ENCODE measurements around the gene ARHGEF1. TPM values are rescaled to one million over a fixed set of nuclear protein-coding genes. Genes with fewer than 3 reads are reported as not detected.

The ARHGEF1 gene
- total RNA-seq, 1 donor from 2014 or later, result 392 TPM

DNA sequence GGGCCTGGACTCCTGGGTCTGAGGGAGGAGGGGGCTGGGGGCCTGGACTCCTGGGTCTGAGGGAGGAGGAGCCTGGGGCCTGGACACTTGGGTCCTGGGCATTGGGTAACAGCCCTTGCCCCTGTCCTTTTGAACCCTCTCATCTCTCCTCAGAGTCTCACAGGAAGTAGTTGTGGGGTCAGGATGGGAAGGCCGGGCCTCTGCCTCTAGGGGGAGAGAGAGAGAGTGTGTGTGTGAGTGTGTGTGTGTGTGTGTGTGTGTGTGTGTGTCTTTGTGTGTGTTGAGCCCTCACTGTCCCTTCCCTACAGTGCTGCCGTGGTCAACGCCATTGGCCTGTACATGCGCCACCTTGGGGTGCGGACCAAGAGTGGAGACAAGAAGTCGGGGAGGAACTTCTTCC is 10.9 kb downstream of the ARHGEF1 start:
- Mint-ChIP-seq H3K36me3 (ENCODE audit: low read depth) (peaks cover 53% of the 10 kb centered on the region), H3K4me3 (no peak overlapping the region), H3K4me1 (ENCODE audit: low read depth) (peaks cover 35% of the 10 kb centered on the region), H3K27me3 (ENCODE audit: insufficient read depth) (no peaks in the 10 kb centered on the region), H3K27ac (peak overlapping the region; percentile 83), H3K9me3 (no peaks in the 10 kb centered on the region)
- intact Hi-C loops (cut with micrococcal nuclease), result no loop called here
- DNase-seq (ENCODE audit: low spot score), result no peak

DNA sequence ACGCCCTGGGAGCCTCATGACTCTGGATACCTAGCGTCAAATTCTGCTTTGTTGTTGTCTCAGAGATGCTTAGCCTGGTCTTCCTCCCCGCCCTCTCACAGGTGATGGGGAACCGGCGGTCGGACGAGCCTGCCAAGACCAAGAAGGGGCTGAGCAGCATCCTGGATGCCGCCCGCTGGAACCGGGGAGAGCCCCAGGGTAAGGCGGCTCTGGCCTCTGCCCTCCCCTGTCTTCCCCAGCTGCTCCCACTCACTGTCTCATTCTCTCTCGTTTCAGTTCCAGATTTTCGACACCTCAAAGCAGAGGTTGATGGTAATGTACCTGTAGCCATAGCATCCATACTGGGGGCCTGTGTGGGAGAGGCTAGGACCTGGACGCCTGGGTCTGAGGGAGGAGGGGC is 11.4 kb downstream of the ARHGEF1 start:
- H3K27ac Mint-ChIP-seq, result peak overlapping the region; percentile 83
- intact Hi-C loops (cut with micrococcal nuclease), result no loop called here
- no peaks in the 10 kb centered on the region for H3K9me3 Mint-ChIP-seq
- no peak overlapping the region for H3K4me3 Mint-ChIP-seq
- no peaks in the 10 kb centered on the region for H3K27me3 Mint-ChIP-seq (ENCODE audit: insufficient read depth)
- H3K4me1 Mint-ChIP-seq (ENCODE audit: low read depth), result peaks cover 35% of the 10 kb centered on the region
- DNase-seq (ENCODE audit: low spot score), result no peak
- H3K36me3 Mint-ChIP-seq (ENCODE audit: low read depth), result peaks cover 52% of the 10 kb centered on the region

- Mint-ChIP-seq H3K27ac (peak overlapping the region; percentile 61), H3K9me3 (no peaks in the 10 kb centered on the region), H3K27me3 (ENCODE audit: insufficient read depth) (no peaks in the 10 kb centered on the region), H3K36me3 (ENCODE audit: low read depth) (peaks cover 48% of the 10 kb centered on the region), H3K4me3 (no peak overlapping the region), H3K4me1 (ENCODE audit: low read depth) (peaks cover 26% of the 10 kb centered on the region)
- intact Hi-C loops (cut with micrococcal nuclease), result no loop called here
- DNase-seq (ENCODE audit: low spot score), result no peak
These were observed 13.0 kb downstream of the ARHGEF1 start for GRCh38 chr19:41895745-41896580.

DNA sequence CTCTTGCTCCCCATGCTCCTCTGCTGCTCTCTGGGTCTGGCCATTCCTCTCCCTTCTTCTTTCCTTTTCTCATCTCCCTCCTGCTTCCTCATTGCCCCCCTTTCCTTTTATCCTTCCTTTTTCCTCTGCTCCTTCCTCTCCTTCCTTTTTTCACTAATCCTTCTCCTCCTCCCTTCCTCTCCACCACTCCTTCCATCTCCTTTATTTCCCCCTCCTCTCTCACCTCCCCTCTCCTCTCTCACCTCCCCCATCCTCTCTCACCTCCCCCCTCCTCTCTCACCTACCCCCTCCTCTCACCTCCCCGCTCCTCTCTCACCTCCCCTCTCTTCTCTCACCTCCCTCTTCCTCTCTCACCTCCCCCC is 13.6 kb downstream of the ARHGEF1 start:
- H3K36me3 Mint-ChIP-seq (ENCODE audit: low read depth), result peaks cover 46% of the 10 kb centered on the region
- no peak for DNase-seq (ENCODE audit: low spot score)
- H3K4me3 Mint-ChIP-seq, result no peak overlapping the region
- intact Hi-C loops (cut with micrococcal nuclease), result no loop called here
- peaks cover 23% of the 10 kb centered on the region for H3K4me1 Mint-ChIP-seq (ENCODE audit: low read depth)
- H3K27me3 Mint-ChIP-seq (ENCODE audit: insufficient read depth), result no peaks in the 10 kb centered on the region
- peak overlapping the region; percentile 56 for H3K27ac Mint-ChIP-seq
- H3K9me3 Mint-ChIP-seq, result no peaks in the 10 kb centered on the region

- Mint-ChIP-seq H3K36me3 (ENCODE audit: low read depth) (peaks cover 51% of the 10 kb centered on the region), H3K27me3 (ENCODE audit: insufficient read depth) (no peaks in the 10 kb centered on the region), H3K4me1 (ENCODE audit: low read depth) (peaks cover 20% of the 10 kb centered on the region), H3K27ac (no peak overlapping the region), H3K9me3 (no peaks in the 10 kb centered on the region), H3K4me3 (no peak overlapping the region)
- intact Hi-C loops (cut with micrococcal nuclease), result no loop called here
- DNase-seq (ENCODE audit: low spot score), result no peak
These were observed 14.2 kb downstream of the ARHGEF1 start for GRCh38 chr19:41897181-41897580.

GRCh38 chr19:41897820-41898219 is 14.8 kb downstream of the ARHGEF1 start:
- H3K27ac Mint-ChIP-seq, result peak overlapping the region; percentile 61
- H3K9me3 Mint-ChIP-seq, result no peaks in the 10 kb centered on the region
- DNase-seq (ENCODE audit: low spot score), result no peak
- H3K27me3 Mint-ChIP-seq (ENCODE audit: insufficient read depth), result no peaks in the 10 kb centered on the region
- intact Hi-C loops (cut with micrococcal nuclease), result no loop called here
- H3K4me1 Mint-ChIP-seq (ENCODE audit: low read depth), result peaks cover 19% of the 10 kb centered on the region
- peaks cover 54% of the 10 kb centered on the region for H3K36me3 Mint-ChIP-seq (ENCODE audit: low read depth)
- H3K4me3 Mint-ChIP-seq, result no peak overlapping the region

DNA sequence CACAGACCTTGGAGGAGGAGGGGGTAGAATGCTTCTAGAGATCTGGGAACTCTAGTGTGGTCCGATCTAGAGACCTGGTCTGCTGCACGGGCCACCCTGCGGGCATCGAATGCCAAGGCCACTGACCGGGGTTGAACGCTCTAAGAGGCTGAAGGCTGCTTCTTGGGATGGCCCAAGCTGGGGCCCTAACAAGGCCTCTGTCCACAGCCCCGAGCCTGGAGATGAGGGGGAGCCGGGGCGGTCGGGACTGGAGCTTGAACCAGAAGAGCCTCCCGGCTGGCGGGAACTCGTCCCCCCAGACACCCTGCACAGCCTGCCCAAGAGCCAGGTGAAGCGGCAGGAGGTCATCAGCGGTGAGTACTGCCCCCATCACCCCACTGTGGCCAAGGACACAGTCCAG is 15.3 kb downstream of the ARHGEF1 start:
- H3K4me1 Mint-ChIP-seq (ENCODE audit: low read depth), result peaks cover 15% of the 10 kb centered on the region
- peaks cover 54% of the 10 kb centered on the region for H3K36me3 Mint-ChIP-seq (ENCODE audit: low read depth)
- no peak for DNase-seq (ENCODE audit: low spot score)
- H3K27ac Mint-ChIP-seq, result peak overlapping the region; percentile 61
- no peaks in the 10 kb centered on the region for H3K27me3 Mint-ChIP-seq (ENCODE audit: insufficient read depth)
- intact Hi-C loops (cut with micrococcal nuclease), result no loop called here
- H3K9me3 Mint-ChIP-seq, result no peaks in the 10 kb centered on the region
- no peak overlapping the region for H3K4me3 Mint-ChIP-seq

GRCh38 chr19:41901707-41902360 is 18.9 kb downstream of the ARHGEF1 start:
- intact Hi-C loops (cut with micrococcal nuclease), result no loop called here
- peaks cover 59% of the 10 kb centered on the region for H3K36me3 Mint-ChIP-seq (ENCODE audit: low read depth)
- no peaks in the 10 kb centered on the region for H3K9me3 Mint-ChIP-seq
- H3K27me3 Mint-ChIP-seq (ENCODE audit: insufficient read depth), result no peaks in the 10 kb centered on the region
- H3K4me1 Mint-ChIP-seq (ENCODE audit: low read depth), result peaks cover 18% of the 10 kb centered on the region
- no peak for DNase-seq (ENCODE audit: low spot score)
- H3K4me3 Mint-ChIP-seq, result no peak overlapping the region
- no peak overlapping the region for H3K27ac Mint-ChIP-seq

DNA sequence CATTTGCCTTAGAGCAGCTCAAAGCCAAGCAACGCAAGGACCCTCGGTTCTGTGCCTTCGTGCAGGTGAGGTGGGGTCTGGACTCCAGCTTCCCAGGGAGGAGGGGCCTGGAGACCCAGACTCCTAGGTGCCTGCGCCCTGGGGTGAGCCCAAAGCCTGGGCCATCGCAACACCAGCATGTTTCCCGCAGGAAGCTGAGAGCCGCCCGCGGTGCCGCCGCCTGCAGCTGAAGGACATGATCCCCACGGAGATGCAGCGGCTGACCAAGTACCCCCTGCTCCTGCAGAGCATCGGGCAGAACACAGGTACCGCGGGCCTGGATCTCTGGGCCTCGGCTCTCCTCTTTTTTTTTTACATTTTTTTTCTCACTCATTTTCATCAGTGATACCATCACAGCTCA is 19.6 kb downstream of the ARHGEF1 start:
- H3K36me3 Mint-ChIP-seq (ENCODE audit: low read depth), result peaks cover 59% of the 10 kb centered on the region
- H3K27ac Mint-ChIP-seq, result no peak overlapping the region

GRCh38 chr19:41903193-41903953 is 20.4 kb downstream of the ARHGEF1 start:
- no peak overlapping the region for H3K27ac Mint-ChIP-seq
- peaks cover 18% of the 10 kb centered on the region for H3K4me1 Mint-ChIP-seq (ENCODE audit: low read depth)
- peaks cover 53% of the 10 kb centered on the region for H3K36me3 Mint-ChIP-seq (ENCODE audit: low read depth)
- no peak for DNase-seq (ENCODE audit: low spot score)
- intact Hi-C loops (cut with micrococcal nuclease), result no loop called here
- no peaks in the 10 kb centered on the region for H3K9me3 Mint-ChIP-seq
- H3K27me3 Mint-ChIP-seq (ENCODE audit: insufficient read depth), result no peaks in the 10 kb centered on the region
- H3K4me3 Mint-ChIP-seq, result no peak overlapping the region

More for the DNA sequence above, 19.6 kb downstream of the ARHGEF1 start:
- Mint-ChIP-seq H3K4me1 (ENCODE audit: low read depth) (peaks cover 18% of the 10 kb centered on the region), H3K9me3 (no peaks in the 10 kb centered on the region), H3K27me3 (ENCODE audit: insufficient read depth) (no peaks in the 10 kb centered on the region), H3K4me3 (no peak overlapping the region)
- no peak for DNase-seq (ENCODE audit: low spot score)
- intact Hi-C loops (cut with micrococcal nuclease), result no loop called here

GRCh38 chr19:41904118-41904870 is 21.3 kb downstream of the ARHGEF1 start:
- no peaks in the 10 kb centered on the region for H3K27me3 Mint-ChIP-seq (ENCODE audit: insufficient read depth)
- H3K9me3 Mint-ChIP-seq, result no peaks in the 10 kb centered on the region
- no peak overlapping the region for H3K4me3 Mint-ChIP-seq
- DNase-seq (ENCODE audit: low spot score), result no peak
- H3K4me1 Mint-ChIP-seq (ENCODE audit: low read depth), result peaks cover 9% of the 10 kb centered on the region
- peak overlapping the region; percentile 12 for H3K27ac Mint-ChIP-seq
- intact Hi-C loops (cut with micrococcal nuclease), result no loop called here
- peaks cover 45% of the 10 kb centered on the region for H3K36me3 Mint-ChIP-seq (ENCODE audit: low read depth)

DNA sequence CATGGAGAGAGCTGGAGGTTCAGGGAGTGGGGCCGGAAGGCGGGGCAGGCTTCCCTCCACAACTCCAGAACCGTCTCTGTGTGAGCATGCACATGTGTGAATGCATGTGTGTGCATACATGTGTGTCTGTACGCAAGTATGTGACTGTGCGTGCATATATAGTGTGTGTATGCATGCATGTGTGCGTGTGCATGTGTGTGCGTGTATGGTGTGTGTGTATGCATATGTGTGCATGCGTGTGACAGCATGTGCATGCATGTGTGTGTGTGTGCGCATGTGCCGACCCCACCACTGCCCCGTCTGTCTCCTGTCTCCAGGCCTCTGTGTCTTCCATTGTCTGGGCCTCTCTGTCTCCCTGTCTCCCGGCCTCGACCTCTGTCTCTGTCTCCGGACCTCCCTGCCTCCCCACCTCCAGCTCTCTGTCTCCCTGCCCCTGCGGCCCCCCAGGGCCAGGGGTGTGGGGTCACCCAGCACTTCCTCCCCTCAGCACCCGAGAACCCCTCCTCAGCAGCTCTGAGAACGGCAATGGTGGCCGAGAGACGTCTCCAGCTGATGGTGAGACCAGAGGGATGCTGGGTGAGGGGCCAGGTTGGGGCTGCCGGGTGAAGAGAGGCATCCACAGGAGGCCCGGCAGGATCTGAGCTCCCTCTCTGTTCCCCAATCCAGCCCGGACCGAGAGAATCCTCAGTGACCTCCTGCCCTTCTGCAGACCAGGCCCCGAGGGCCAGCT is 22.5 kb downstream of the ARHGEF1 start:
- Mint-ChIP-seq H3K36me3 (ENCODE audit: low read depth) (peaks cover 44% of the 10 kb centered on the region), H3K27ac (no peak overlapping the region), H3K27me3 (ENCODE audit: insufficient read depth) (no peaks in the 10 kb centered on the region), H3K9me3 (no peaks in the 10 kb centered on the region), H3K4me1 (ENCODE audit: low read depth) (peaks cover 8% of the 10 kb centered on the region), H3K4me3 (no peak overlapping the region)
- no peak for DNase-seq (ENCODE audit: low spot score)
- intact Hi-C loops (cut with micrococcal nuclease), result no loop called here

Data from activated T-helper 1 cell treated with anti-CD3 and anti-CD28 coated beads, Interleukin-12 subunit alpha, Interleukin-12 subunit beta, Interleukin-2, Interleukin-4 antibody, amounts not matched to agents 30 ng/mL and 10 ng/mL and 1 ng/mL, durations not matched to agents 14 hours and 24 hours and 36 hours (primary cell).